Prostate gland (tissue), 2 donors: ENCODE data around the gene PRMT3. TPM values are rescaled to one million over a fixed set of nuclear protein-coding genes. Genes with fewer than 3 reads are reported as not detected.
"Not testable (repeated sequence)": the region's sequence is repeated elsewhere in the genome, so short reads cannot be mapped to it uniquely, and the experiment has no call there.

Source experiments
- DNase-seq: peaks from one replicate; pipeline ENCODE4 v3.0.0-alpha.2; 2019; ENCODE audit warnings: low spot score
- H3K27ac ChIP-seq, 2 donors: fragments of 200-600 bp; sonication (generic); 2 replicates each; pipeline ENCODE4 v1.5.1; 2017 to 2019
- H3K27me3 ChIP-seq: fragments of 200-600 bp; sonication (generic); replicated peaks from 2 replicates; pipeline ENCODE4 v1.5.1; 2019; ENCODE audit not compliant: insufficient read depth
- H3K36me3 ChIP-seq, 2 donors: fragments of 200-600 bp; sonication (generic); 1 replicate in 1 of 2; 2 replicates in 1 of 2; pipeline versions ENCODE4 v1.5.1 to v1.8.1; 2017 to 2019
- H3K4me1 ChIP-seq: fragments of 200-600 bp; sonication (generic); replicated peaks from 2 replicates; pipeline ENCODE4 v1.5.1; 2019
- H3K4me3 ChIP-seq, 2 donors: fragments of 200-600 bp; sonication (generic); 2 replicates each; pipeline ENCODE4 v1.5.1; 2017 to 2019
- H3K9me3 ChIP-seq: fragments of 200-600 bp; sonication (generic); 2 replicates; pipeline ENCODE4 v1.5.1; 2017
- POLR2A ChIP-seq: fragments of 450-650 bp; IDR thresholded peaks from one replicate; pipeline ENCODE4 v1.6.1; 2016; ENCODE audit warnings: antibody characterized with exemption, mild to moderate bottlenecking
- POLR2AphosphoS5 ChIP-seq: sonication (generic); formaldehyde crosslinking; IDR thresholded peaks from one replicate; pipeline ENCODE4 v1.6.1; 2017; ENCODE audit warnings: antibody characterized with exemption
- WGBS: methylation state at CpG from one replicate; pipeline ENCODE4 v1.1.5; 2018; 5-methylcytosine and 5-hydroxymethylcytosine counted together
- intact Hi-C: fragments of 100-400 bp; cut with DNase I; formaldehyde crosslinking; loops from one replicate; pipeline ENCODE4 v1.14.2; 2022
- total RNA-seq, 2 donors: library from RNA; depleted of rRNA; stranded (reverse); fragments of >200 nt; gene quantifications; one replicate each; pipeline ENCODE4 v1.1.0, GENCODE V29; 2016
- TF ChIP-seq, protein P1 (sequence below), 4 experiments: fragments of 200-600 bp in 2 of 4; fragments of 450-650 bp in 2 of 4; sonication (generic) in 2 of 4; IDR thresholded peaks; 1 replicate in 3 of 4; 2 replicates in 1 of 4; pipeline ENCODE4 v1.5.1; 2016 to 2019; ENCODE audit warnings: antibody characterized with exemption in 4 of 4, mild to moderate bottlenecking in 2 of 4, moderate library complexity in 2 of 4

Gene PRMT3
- total RNA-seq, 2 donors from 2014 or later = 13.8 to 18.7 TPM

DNA sequence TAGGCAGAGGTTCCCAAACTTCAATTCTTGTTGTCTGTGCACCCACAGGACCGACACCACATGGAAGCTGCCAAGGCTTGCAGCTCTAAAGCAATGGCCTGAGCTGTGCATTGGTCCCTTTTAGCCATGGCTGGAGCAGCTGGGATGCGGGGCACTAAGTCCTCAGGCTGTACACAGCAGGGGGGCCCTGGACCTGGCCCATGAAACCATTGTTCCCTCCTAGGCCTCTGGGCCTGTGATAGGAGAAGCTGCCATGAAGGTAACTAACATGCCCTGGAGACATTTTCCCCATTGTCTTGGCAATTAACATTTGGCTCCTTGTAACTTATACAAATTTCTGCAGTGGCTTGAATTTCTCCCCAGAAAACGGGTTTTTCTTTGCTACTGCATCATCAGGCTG, 168.3 kb downstream of the PRMT3 start:
- no peaks in the 10 kb centered on the region for H3K4me1 ChIP-seq
- no peak for TF ChIP-seq POLR2A
- TF ChIP-seq POLR2AphosphoS5 = no peak
- TF ChIP-seq, protein P1, sequence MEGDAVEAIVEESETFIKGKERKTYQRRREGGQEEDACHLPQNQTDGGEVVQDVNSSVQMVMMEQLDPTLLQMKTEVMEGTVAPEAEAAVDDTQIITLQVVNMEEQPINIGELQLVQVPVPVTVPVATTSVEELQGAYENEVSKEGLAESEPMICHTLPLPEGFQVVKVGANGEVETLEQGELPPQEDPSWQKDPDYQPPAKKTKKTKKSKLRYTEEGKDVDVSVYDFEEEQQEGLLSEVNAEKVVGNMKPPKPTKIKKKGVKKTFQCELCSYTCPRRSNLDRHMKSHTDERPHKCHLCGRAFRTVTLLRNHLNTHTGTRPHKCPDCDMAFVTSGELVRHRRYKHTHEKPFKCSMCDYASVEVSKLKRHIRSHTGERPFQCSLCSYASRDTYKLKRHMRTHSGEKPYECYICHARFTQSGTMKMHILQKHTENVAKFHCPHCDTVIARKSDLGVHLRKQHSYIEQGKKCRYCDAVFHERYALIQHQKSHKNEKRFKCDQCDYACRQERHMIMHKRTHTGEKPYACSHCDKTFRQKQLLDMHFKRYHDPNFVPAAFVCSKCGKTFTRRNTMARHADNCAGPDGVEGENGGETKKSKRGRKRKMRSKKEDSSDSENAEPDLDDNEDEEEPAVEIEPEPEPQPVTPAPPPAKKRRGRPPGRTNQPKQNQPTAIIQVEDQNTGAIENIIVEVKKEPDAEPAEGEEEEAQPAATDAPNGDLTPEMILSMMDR (IDR thresholded peaks at IDR 0.05) = no peak
- no peaks in the 10 kb centered on the region for H3K9me3 ChIP-seq
- no peaks in the 10 kb centered on the region for H3K27me3 ChIP-seq
- no peak overlapping the region for H3K27ac ChIP-seq
- no peak overlapping the region for H3K4me3 ChIP-seq
- 60% methylated on average over 3 of the region's 3 CpGs for WGBS
- no peaks in the 10 kb centered on the region for H3K36me3 ChIP-seq
- intact Hi-C loops = no loop called here
- no peak for DNase-seq

DNA sequence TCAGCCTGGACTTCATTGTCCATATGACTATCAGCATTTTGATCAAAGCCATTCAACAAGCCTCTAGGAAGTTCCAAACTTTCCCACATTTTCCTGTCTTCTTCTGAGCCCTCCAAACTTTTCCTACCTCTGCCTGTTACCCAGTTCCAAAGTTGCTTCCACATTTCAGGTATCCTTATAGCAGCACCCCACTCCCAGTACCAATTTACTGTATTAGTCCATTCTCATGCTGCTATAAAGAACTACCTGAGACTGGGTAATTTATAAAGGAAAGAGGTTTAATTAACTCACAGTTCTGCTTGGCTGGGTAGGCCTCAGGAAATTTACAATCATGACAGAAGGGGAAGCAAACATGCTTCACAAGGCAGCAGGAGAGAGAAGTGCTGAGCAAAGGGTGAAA, 168.9 kb downstream of the PRMT3 start:
- intact Hi-C loops, H3K4me1 ChIP-seq, H3K4me3 ChIP-seq, DNase-seq, H3K36me3 ChIP-seq, H3K27me3 ChIP-seq, H3K27ac ChIP-seq, H3K9me3 ChIP-seq: not testable (repeated sequence)

DNA sequence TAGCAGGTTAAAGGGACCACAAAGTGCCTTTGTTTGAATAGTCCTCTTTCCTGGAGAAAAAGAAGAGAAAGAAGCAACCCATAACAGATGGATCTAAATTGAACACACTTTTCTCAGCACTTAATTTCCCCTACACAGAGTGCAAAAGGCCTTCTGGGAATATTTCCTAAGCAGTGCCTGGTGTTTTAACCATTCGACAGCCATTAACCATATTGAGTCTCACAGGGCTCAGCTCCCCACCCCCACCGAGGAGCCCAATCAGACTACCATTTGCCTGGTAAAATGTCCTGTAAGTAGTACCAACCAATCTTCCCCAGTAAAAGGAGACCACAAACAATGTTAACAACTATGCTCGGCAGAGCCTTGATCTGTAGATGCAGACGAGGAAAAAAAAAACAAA, 171.2 kb downstream of the PRMT3 start:
- WGBS = 80% methylated on average over 4 of the region's 4 CpGs
- intact Hi-C loops = no loop called here
- no peaks in the 10 kb centered on the region for H3K27me3 ChIP-seq

More for the DNA sequence above, 171.2 kb downstream of the PRMT3 start:
- TF ChIP-seq POLR2AphosphoS5 = no peak
- TF ChIP-seq, protein P1 (IDR thresholded peaks at IDR 0.05) = no peak
- TF ChIP-seq POLR2A = no peak
- DNase-seq = no peak
- Histone ChIP-seq H3K4me3 (no peak overlapping the region), H3K36me3 (no peaks in the 10 kb centered on the region), H3K9me3 (no peaks in the 10 kb centered on the region), H3K4me1 (no peaks in the 10 kb centered on the region), H3K27ac (no peak overlapping the region)

Other genes starting within 250 kb of the PRMT3 start
- gene DBX1, start 227.2 kb upstream of the PRMT3 start, total RNA-seq = not detected
- 10 to 100 TPM; 35.1 to 48.0 TPM for gene HTATIP2, start 24.0 kb upstream of the PRMT3 start, total RNA-seq
- gene SLC6A5, start 211.9 kb downstream of the PRMT3 start, total RNA-seq = under 1 TPM in 1 of 2 donors, not detected in 1; 0.40 TPM